HepG2 (cell line): Measurements from ENCODE around the gene MRPS2. TPM values are rescaled to one million over a fixed set of nuclear protein-coding genes. Genes with fewer than 3 reads are reported as not detected.

Experiments used
- AGO2 ChIP-seq: fragments of 200-400 bp; formaldehyde crosslinking; optimal IDR thresholded peaks from 2 replicates; pipeline ENCODE3; 2017; ENCODE audit warnings: mild to moderate bottlenecking, low read depth, low read length, moderate library complexity
- ATAD3A ChIP-seq: sonication (generic); formaldehyde crosslinking; IDR thresholded peaks from 2 replicates; pipeline ENCODE4 v1.4.0; 2020; ENCODE audit warnings: missing genetic modification reagents
- E2F5 ChIP-seq: sonication (generic); formaldehyde crosslinking; conservative IDR thresholded peaks from 2 replicates; pipeline ENCODE4 v1.4.0; 2020; ENCODE audit warnings: missing genetic modification reagents
- HCFC1 ChIP-seq: fragments of 150-350 bp; IDR thresholded peaks from 2 replicates; pipeline ENCODE4 v1.6.1; 2014; ENCODE audit warnings: low read depth, low read length
- IKZF1 ChIP-seq: fragments of 450-650 bp; IDR thresholded peaks from 2 replicates; pipeline ENCODE4 v1.7.1; 2016
- JDP2 ChIP-seq: sonication (generic); formaldehyde crosslinking; IDR thresholded peaks from 2 replicates; pipeline ENCODE4 v1.8.1; 2022; ENCODE audit warnings: missing genetic modification reagents, borderline replicate concordance
- MLLT10 ChIP-seq: sonication (generic); formaldehyde crosslinking; IDR thresholded peaks from 2 replicates; pipeline ENCODE4 v1.4.0; 2020; ENCODE audit warnings: missing genetic modification reagents
- NFRKB ChIP-seq: fragments of 450-650 bp; IDR thresholded peaks from 2 replicates; pipeline ENCODE4 v1.6.1; 2017
- NR2F6 ChIP-seq, 2 experiments: IDR thresholded peaks; 2 replicates each; pipeline ENCODE4 v1.6.1; 2016; ENCODE audit warnings: antibody characterized with exemption in 1 of 2, mild to moderate bottlenecking in 1 of 2
- POLR2AphosphoS5 ChIP-seq: IDR thresholded peaks from 2 replicates; pipeline ENCODE4 v1.6.1; 2012; ENCODE audit warnings: low read depth, low read length
- PRDM15 ChIP-seq: sonication (generic); formaldehyde crosslinking; IDR thresholded peaks from 2 replicates; pipeline ENCODE4 v1.4.0; 2020; ENCODE audit warnings: missing genetic modification reagents
- RELA ChIP-seq: sonication (generic); formaldehyde crosslinking; IDR thresholded peaks from 2 replicates; pipeline ENCODE4 v1.4.0; 2020; ENCODE audit warnings: missing genetic modification reagents
- SPEN ChIP-seq: sonication (generic); formaldehyde crosslinking; IDR thresholded peaks from 2 replicates; pipeline ENCODE4 v1.5.1; 2020; ENCODE audit warnings: low read depth, mild to moderate bottlenecking, missing genetic modification reagents
- WIZ ChIP-seq: sonication (generic); formaldehyde crosslinking; IDR thresholded peaks from 2 replicates; pipeline ENCODE4 v1.5.1; 2020; ENCODE audit warnings: mild to moderate bottlenecking, missing genetic modification reagents
- ZMYM3 ChIP-seq: sonication (generic); formaldehyde crosslinking; IDR thresholded peaks from 2 replicates; pipeline ENCODE4 v1.5.1; 2020; ENCODE audit warnings: mild to moderate bottlenecking, missing genetic modification reagents
- ZNF121 ChIP-seq: sonication (generic); formaldehyde crosslinking; IDR thresholded peaks from 2 replicates; pipeline ENCODE4 v1.5.0; 2020; ENCODE audit warnings: mild to moderate bottlenecking, missing genetic modification reagents
- ZNF546 ChIP-seq: sonication (generic); formaldehyde crosslinking; conservative IDR thresholded peaks from 2 replicates; pipeline ENCODE4 v1.8.1; 2023; ENCODE audit warnings: mild to moderate bottlenecking, missing genetic modification reagents
- polyA plus RNA-seq, 8 experiments: library from polyadenylated mRNA; depleted of rRNA in 3 of 8; stranded (reverse) in 7 of 8; unstranded in 1 of 8; fragments of >200 nt; fragmentation: Illumina TruSeq in 4 of 8; extraction: Trizol in 4 of 8; gene quantifications; 2 replicates each; pipeline versions ENCODE4 v1.2.1 to v1.2.3, GENCODE V29; 2011 to 2016; ENCODE audit warnings: low read depth in 4 of 8, missing spikeins in 1 of 8, mixed read lengths in 1 of 8; ENCODE audit not compliant: insufficient read depth in 1 of 8
- total RNA-seq, 5 experiments: library from RNA; depleted of rRNA; stranded (reverse); fragments of >200 nt; fragmentation: Illumina TruSeq; extraction: Trizol; gene quantifications; 2 replicates each; pipeline ENCODE4 v1.2.3, GENCODE V29; 2016; ENCODE audit warnings: low read depth in 1 of 5
- TF ChIP-seq, protein P1 (sequence below): IDR thresholded peaks from 2 replicates; pipeline ENCODE4 v1.6.1; 2016; ENCODE audit warnings: low read depth, missing genetic modification reagents, missing compliant biosample characterization
- TF ChIP-seq, protein P2 (sequence below): sonication (generic); formaldehyde crosslinking; IDR thresholded peaks from 2 replicates; pipeline ENCODE4 v1.8.1; 2022; ENCODE audit warnings: mild to moderate bottlenecking, missing genetic modification reagents

MRPS2 gene
- total and polyA plus RNA-seq, 2 of the 13 experiments (the other 11 are each of a cell fraction or from before 2014, with no cell fraction given), result 44.4 to 86.7 TPM

GRCh38 chr9:135490980-135491464 lies 9.5 kb upstream of the MRPS2 start (continued):
- TF ChIP-seq, protein P1, sequence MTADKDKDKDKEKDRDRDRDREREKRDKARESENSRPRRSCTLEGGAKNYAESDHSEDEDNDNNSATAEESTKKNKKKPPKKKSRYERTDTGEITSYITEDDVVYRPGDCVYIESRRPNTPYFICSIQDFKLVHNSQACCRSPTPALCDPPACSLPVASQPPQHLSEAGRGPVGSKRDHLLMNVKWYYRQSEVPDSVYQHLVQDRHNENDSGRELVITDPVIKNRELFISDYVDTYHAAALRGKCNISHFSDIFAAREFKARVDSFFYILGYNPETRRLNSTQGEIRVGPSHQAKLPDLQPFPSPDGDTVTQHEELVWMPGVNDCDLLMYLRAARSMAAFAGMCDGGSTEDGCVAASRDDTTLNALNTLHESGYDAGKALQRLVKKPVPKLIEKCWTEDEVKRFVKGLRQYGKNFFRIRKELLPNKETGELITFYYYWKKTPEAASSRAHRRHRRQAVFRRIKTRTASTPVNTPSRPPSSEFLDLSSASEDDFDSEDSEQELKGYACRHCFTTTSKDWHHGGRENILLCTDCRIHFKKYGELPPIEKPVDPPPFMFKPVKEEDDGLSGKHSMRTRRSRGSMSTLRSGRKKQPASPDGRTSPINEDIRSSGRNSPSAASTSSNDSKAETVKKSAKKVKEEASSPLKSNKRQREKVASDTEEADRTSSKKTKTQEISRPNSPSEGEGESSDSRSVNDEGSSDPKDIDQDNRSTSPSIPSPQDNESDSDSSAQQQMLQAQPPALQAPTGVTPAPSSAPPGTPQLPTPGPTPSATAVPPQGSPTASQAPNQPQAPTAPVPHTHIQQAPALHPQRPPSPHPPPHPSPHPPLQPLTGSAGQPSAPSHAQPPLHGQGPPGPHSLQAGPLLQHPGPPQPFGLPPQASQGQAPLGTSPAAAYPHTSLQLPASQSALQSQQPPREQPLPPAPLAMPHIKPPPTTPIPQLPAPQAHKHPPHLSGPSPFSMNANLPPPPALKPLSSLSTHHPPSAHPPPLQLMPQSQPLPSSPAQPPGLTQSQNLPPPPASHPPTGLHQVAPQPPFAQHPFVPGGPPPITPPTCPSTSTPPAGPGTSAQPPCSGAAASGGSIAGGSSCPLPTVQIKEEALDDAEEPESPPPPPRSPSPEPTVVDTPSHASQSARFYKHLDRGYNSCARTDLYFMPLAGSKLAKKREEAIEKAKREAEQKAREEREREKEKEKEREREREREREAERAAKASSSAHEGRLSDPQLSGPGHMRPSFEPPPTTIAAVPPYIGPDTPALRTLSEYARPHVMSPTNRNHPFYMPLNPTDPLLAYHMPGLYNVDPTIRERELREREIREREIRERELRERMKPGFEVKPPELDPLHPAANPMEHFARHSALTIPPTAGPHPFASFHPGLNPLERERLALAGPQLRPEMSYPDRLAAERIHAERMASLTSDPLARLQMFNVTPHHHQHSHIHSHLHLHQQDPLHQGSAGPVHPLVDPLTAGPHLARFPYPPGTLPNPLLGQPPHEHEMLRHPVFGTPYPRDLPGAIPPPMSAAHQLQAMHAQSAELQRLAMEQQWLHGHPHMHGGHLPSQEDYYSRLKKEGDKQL (CRISPR knock-in tag), result no peak
- TF ChIP-seq NR2F6 (IDR thresholded peaks at IDR 0.05) (0 out of 2 replicates have a peak, but pooled peaks have one; percentile 34), NR2F6 (CRISPR knock-in tag; IDR thresholded peaks at IDR 0.05) (peak; percentile 74), E2F5 (no peak), ZNF121 (CRISPR knock-in tag) (no peak), SPEN (CRISPR knock-in tag) (peak; percentile 52; the same call in 1 of the 2 replicates), ZMYM3 (CRISPR knock-in tag) (peak; percentile 35; the same call in 1 of the 2 replicates), POLR2AphosphoS5 (no peak), MLLT10 (CRISPR knock-in tag) (no peak), HCFC1 (no peak), ATAD3A (CRISPR knock-in tag) (no peak), AGO2 (peak; percentile 26), IKZF1 (no peak), NFRKB (no peak), WIZ (CRISPR knock-in tag) (0 out of 2 replicates have a peak, but pooled peaks have one; percentile 23), RELA (no peak), JDP2 (CRISPR knock-in tag) (no peak), PRDM15 (CRISPR knock-in tag) (no peak), ZNF546 (CRISPR knock-in tag) (no peak)
- TF ChIP-seq, protein P2, sequence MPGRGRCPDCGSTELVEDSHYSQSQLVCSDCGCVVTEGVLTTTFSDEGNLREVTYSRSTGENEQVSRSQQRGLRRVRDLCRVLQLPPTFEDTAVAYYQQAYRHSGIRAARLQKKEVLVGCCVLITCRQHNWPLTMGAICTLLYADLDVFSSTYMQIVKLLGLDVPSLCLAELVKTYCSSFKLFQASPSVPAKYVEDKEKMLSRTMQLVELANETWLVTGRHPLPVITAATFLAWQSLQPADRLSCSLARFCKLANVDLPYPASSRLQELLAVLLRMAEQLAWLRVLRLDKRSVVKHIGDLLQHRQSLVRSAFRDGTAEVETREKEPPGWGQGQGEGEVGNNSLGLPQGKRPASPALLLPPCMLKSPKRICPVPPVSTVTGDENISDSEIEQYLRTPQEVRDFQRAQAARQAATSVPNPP (CRISPR knock-in tag), result no peak
